NB4 (cell line): ENCODE data around the gene IL21R.

ENCODE experiments used
- CTCF ChIP-seq: IDR thresholded peaks from one replicate; pipeline ENCODE4 v1.5.1; 2012; ENCODE audit warnings: low read depth, low read length
- MAX ChIP-seq: IDR thresholded peaks from 2 replicates; pipeline ENCODE4 v1.6.1; 2011; ENCODE audit warnings: low read depth, low read length
- POLR2A ChIP-seq: IDR thresholded peaks from 2 replicates; pipeline ENCODE4 v1.6.1; 2011; ENCODE audit warnings: mild to moderate bottlenecking; ENCODE audit not compliant: insufficient read length; ENCODE audit errors: extremely low read depth

DNA sequence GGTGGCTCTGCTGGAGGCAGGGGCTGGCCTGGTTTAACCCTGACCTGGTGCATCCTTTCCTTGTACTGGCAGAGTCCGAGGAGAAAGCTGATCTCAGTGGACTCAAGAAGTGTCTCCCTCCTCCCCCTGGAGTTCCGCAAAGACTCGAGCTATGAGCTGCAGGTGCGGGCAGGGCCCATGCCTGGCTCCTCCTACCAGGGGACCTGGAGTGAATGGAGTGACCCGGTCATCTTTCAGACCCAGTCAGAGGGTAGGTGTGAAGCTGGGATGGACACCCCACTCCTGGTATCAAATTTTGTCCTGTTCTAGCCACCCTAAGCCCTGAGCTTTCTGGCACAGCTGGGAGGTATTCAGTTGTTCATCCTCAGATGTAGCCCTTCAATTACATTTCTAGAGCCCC, 42.5 kb downstream of the IL21R start:
- TF ChIP-seq CTCF (no peak), POLR2A (no peak), MAX (no peak)
